Left lobe of liver (tissue), 2 donors: Measurements from ENCODE around the gene PNP. TPM values are rescaled to one million over a fixed set of nuclear protein-coding genes. Genes with fewer than 3 reads are reported as not detected.

Experiments
- ATAC-seq: fragments of 200-7000 bp; cut with Tn5 transposase; one replicate; pipeline ENCODE4 v1.9.1; 2020; ENCODE audit warnings: mild to moderate bottlenecking, moderate library complexity
- DNase-seq: peaks from one replicate; pipeline ENCODE4 v3.0.0-alpha.2; 2020; ENCODE audit warnings: low spot score
- total RNA-seq: library from RNA; stranded (reverse); gene quantifications from one replicate; pipeline ENCODE4 v1.2.1, GENCODE V29; 2021
- donor health status: DM: no; HTN: no; CAD: no; lungs with moderate emphysema.
- donor health status: DM: no; HTN: yes; CAD: no.

PNP gene
- total RNA-seq, 1 donor from 2014 or later: 45.0 TPM

DNA sequence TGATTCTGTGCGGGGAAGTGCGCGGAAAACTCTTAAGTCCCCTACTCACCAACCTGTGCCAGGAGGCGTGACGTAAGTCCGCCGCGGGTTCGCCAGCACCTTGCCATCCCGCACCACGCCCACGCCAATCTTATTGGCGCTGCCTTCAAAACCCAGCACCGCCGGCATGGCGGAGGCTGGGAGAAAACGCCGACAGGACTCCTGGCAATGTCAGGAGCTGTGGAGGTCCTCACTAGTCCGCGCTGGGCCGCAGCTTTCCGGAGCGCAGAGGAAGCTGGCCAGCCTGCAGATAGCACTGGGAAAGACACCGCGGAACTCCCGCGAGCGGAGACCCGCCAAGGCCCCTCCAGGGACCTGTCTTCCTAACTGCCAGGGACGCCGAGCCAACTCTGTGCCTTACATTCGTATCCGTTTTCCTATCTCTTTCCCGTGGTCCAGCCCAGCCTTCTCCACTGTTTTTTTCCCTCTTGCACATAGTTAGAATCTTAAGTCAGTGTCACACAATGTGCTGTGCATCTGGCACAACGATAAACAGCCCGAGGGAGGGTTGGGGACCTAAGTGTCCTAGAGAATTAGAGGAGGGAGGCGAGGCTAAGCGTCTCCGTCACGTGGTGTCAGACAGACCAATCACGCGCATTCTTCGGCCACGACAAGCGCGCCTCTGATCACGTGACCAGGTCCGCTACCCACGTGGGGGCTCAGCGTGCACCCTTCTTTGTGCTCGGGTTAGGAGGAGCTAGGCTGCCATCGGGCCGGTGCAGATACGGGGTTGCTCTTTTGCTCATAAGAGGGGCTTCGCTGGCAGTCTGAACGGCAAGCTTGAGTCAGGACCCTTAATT lies 14.5 kb upstream of the PNP start, which contains the start of the genes APEX1 and OSGEP:
Gene APEX1 (plus strand): TSS at position 711 of the 839 bp plus-strand sequence. CDS start 420 bp downstream, outside the sequence.
Gene OSGEP (minus strand): TSS at position 297 of the 839 bp plus-strand sequence. CDS start 129 bp downstream, at position 168.
- ATAC-seq (peak; percentile 93), DNase-seq (peak; percentile 99)

DNA sequence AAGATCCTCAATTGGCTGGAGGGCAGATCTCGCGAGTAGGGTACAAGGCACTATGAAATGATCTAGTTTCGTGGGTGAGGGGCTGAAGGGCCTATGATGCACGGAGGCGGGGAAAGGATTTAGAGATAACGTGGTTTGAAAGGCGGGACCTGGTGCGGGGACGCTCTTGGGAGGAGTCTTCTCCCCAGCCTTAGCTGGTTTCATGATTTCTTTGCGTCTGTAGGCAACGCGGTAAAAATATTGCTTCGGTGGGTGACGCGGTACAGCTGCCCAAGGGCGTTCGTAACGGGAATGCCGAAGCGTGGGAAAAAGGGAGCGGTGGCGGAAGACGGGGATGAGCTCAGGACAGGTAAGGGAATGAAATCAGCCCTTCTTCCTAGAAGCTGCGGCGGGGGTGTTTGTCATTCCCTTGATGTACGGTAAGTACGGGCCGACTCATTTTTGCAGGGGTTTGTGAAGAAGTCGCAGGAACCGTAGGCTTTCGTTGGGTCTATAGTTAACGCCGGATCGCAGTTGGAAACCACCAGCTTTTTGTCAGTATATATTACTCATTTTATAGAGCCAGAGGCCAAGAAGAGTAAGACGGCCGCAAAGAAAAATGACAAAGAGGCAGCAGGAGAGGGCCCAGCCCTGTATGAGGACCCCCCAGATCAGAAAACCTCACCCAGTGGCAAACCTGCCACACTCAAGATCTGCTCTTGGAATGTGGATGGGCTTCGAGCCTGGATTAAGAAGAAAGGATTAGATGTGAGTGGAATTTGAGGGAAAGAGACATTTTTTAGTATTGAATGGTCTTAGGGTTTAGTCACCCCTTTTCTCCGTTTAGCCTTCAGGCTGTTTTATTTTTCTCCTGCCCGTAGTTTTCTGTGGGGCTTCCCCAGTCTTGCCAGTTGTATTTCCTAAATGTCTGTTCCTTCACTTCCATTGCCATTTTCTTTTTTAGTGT lies 13.6 kb upstream of the PNP start:
- ATAC-seq (peak; percentile 69), DNase-seq (no peak)

DNA sequence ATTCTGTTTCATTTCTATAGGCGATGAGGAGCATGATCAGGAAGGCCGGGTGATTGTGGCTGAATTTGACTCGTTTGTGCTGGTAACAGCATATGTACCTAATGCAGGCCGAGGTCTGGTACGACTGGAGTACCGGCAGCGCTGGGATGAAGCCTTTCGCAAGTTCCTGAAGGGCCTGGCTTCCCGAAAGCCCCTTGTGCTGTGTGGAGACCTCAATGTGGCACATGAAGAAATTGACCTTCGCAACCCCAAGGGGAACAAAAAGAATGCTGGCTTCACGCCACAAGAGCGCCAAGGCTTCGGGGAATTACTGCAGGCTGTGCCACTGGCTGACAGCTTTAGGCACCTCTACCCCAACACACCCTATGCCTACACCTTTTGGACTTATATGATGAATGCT lies 12.2 kb upstream of the PNP start:
- ATAC-seq (no peak), DNase-seq (no peak)

DNA sequence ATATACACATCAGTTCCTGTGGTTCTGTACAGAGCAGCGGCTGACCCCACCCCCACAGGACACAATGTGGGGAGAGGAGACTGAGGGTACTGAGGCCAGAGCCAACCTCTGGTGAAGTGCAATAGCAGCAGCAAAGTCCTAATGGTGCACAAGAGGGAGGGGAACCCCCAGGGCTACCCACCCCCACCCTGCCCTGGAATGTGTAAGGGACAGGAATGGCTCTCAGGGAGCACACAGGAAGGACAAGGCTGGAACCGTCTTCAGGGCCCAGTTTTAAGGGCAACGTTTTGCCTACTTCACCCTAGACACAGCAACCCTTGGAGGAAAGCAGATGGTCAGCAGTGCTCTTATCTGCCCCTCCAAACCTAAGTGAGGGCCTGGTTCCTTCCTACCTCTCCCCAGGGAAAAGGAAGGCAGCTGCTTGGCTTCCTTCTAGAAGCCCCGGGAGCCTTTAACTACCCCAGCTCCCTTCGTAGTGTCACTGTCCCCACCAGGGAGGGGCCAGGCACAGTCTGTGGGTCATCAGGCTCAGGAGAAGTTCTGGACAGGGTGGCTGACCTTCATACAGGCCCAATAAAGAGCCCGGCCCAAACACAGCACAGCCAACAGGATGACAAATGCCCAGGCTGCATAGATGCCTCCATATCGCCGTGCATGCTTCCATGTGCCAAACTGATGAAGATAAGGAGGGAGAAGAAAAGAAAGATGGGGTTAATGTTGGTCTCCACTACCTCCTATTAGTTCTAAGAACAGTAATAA lies 11.0 kb upstream of the PNP start:
- no peak for ATAC-seq
- no peak for DNase-seq

DNA sequence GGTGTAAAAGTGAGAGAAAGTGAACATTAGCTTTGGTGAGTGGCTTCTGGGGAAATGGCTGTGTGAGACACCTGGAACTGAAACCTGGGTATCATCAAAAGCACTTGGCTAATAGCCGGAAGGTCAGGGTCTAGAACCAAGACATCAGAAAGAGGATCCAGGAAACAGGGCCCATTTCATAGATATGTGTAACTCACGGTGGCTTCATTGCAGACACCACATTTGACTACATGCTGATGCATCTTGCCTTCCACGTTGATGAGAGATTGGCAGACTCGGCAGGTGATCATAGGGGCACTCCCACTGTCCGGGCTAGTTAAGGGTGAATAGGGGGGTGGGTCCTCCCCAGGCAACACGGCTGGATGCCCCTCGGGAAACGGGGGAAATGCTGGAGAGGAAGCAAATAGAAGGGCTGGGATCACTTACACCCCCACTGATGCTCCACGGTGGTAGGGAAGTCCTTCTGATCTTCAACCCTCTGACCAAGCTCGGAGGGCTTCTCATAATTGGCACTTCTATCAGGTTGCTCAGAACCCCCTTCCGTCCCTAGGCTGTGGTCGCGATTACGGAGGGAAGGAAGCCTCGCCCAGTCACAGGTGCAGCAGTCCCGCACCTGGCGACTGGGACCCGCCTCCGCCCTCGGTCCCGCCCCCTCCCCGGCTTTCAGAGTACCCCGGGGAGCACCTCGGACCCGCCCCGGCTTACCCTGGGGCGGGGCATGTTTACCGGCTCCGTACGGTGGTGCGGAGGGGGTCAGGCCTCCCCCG lies 8.6 kb upstream of the PNP start:
- peak; percentile 15 for ATAC-seq
- DNase-seq: no peak

DNA sequence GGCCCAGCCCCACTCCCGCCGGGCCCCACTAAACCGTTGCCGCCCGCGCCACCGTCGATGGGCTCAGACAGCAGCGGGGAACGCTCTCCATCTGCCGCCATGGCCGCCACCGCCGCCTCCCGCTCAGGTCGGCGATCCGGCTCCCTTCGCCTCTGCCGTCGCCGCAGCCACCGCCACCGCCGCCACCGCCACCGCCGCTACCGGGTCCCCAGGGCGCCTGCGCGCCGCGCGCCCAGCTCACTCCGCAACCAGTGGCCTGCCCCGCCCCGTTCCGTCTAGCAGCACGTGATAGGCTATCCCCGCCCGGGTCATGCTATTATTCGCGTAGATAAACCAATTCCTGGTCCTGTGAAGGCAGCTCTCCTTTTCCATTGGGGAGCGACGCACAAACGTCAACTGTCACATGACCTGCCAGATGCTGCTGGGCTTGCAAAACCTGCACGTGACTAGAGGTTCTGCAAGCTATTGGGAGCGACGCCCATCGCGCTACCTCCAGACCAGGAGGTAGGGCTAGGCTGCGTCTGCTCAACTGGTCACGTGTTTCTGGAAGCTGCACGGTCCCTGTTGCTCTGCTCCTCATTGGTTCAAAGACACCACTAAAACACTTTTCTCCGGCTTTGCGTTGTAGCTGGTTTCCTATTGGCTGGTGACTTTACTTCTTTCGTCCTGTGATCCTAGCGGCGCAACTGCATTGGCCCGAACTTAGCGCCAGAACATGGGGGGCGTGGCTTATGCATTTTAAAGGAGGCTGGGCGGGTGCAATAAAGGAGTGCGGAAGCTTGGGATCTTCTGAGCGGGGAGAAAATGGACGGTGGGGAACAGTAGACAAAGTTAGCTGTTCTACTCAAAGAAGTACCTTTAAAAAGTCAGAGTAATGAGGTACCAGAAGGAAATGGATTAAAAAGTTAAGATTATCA lies 7.7 kb upstream of the PNP start, which contains the start of gene PIP4P1:
Gene PIP4P1 (minus strand): TSS at position 210 of the 917 bp plus-strand sequence. CDS start 109 bp downstream, at position 101.
- DNase-seq (peak; percentile 99), ATAC-seq (peak; percentile 92)

DNA sequence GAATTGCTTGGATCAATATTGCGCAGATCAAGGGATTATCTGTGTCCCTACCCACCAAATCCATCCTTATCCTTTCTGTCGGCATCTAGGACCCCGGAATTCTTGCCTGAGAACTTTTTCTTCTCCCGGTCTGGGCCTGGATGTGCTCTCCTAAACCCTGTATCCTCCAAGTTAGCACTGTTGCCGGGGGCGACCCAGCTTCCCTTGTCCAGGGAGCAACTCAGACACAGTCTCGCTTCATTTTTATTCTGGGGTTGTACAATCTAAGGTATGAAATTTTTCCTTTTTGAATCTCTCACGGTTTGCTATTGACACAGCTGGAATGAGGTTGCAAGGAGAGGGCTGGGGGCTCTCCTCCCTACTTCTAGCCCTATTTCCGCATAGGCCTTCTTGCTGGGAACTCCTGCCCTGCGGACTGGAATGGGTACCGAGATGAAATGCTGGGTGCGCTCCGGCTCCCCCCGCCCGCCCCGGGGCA lies 403 bp upstream of the PNP start:
- ATAC-seq: no peak

DNA sequence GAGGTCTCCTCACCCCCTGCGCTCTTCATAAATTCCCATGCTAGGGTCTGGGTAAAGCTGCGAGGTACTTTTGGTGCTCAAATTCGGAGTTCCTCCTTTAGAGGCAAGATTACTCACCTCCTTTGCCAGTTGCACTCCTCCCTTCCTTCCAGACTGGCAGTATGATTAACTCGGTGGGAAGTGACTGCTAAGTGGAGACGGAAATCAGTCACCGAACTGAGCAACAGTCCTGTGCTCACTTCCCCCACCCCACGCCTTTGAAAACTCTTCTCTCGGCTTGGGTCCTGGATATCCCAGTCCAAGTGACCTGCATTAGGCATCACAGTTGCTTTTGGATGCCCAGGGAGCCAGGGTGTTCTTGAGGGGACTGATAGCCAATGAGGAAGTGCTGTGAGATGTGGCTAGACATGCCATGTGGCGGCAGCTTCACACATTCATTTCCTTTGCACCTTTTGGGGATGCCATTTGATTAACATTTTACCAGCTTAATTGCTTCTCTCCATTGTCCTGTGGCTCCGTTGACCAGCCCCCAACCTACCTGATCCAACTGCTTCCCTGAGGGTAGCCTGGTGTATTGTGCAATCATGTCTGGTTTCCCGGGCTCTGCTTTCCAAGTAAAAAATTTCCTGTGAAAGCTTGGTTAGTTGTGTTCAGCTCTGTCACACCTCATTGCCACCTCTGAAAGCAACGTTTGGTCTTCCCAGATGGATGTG lies 840 bp downstream of the PNP start:
- peak; percentile 70 for DNase-seq
- ATAC-seq: peak; percentile 44

More for the DNA sequence above, 403 bp upstream of the PNP start:
- DNase-seq: no peak

DNA sequence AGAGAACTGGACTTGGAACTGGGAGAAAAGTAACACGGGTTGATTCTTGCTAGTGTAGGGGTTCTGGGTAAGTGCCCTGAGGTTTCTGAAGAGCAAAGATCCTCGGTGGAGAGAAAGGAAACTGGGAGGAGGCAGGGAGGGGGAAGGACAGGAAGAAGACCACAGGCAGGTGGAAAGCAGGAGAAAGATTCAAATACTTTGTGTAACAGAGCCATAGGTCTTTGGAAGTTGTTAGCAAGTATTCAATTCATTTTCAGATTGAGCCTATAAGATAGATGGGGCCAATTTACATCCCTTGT lies 1.3 kb downstream of the PNP start:
- DNase-seq: no peak
- ATAC-seq: no peak

DNA sequence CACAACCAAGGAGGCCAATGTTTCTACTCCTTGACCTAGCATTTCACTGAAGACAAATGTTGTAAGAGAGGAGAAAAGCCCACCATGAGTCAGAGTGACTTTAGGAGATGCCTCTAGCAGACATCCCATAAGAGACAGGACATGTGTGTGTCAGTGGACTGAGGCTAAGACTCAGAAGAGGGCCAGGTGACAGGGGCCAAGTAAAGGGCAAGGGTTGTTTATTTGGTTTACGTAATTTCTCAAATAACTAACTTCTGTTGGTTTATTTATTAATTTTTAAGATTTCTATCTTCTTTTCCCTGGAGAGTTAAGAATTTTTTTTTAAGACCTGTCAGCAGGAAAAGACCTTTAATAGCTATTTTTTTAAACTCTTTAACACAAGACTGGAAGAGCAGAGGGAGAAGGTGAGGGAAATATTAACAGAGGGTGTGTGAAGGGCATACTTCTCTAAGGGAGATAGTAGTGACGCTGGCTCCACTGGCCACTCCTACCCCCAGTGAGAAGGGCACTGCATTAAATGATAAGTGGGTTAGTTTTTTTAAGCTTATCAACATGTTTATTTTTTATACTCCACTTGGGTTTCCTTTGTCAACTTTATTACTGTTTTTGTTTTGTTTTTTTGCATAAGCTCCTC lies 3.4 kb downstream of the PNP start:
- DNase-seq (peak; percentile 60), ATAC-seq (peak; percentile 50)

DNA sequence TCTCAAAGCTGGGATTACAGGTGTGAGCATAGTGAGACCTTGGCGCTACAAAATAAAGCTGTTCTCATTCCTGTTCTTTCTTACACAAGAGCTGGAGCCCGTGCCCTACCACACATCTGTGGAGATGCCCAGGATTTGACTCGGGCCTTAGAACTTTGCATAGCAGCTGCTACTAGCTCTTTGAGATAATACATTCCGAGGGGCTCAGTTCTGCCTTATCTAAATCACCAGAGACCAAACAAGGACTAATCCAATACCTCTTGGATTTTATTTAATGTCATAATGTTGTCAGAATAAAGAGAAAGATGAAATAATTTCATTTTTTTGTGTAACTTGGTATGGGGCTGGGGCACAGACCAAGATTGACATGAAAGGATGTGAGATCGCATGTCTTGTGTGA lies 7.6 kb downstream of the PNP start:
- ATAC-seq (no peak), DNase-seq (no peak)

DNA sequence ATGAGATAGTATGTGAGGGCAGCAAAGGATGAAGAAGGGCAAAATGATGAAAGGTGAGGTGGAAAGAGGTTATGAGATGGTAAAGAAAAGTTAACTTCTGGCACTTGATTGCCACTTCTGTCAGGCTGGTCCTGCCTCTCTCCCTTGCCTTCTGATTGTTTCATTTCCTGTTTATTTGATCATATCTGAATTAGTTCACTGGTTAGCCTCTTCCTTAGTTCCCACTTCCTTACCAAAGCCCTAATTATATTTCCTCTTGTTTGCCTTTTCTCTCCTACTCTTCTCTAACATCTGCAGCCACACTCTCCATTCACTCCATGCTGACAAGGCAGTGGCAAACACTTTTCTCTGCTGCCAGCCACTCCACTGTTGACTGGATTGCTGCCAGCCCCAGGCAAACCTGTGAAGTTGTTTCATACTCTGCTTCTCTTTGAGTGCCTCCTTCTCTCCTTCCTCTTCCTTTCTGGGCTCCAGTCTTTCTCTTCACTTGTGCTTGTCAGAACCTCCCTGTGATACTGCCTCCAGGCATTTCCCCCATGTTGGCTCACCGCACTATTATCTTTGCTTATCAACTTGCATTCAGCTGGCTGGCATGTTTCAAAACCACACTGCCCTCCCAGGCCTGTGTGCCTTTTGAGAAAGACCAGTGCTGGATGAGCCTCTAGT lies 8.1 kb downstream of the PNP start:
- peak; percentile 64 for DNase-seq
- peak; percentile 61 for ATAC-seq

DNA sequence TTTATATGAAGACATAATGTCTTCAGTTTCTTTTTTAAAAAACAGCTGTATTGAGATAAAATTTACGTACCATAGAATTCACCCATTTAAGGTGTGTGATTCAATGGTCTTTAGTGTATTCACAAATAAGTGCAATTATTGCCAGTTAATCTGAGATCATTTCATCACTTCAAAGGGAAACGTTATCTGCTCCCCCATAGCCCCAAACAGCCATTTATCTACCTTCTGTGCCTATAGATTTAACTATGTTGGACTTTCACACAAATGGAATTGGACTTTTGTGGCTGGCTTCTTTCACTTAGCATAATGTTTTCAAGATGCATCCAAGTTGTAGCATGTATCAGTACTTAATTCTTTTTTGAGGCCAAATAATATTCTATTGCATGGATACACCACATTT lies 9.7 kb downstream of the PNP start:
- ATAC-seq (no peak), DNase-seq (no peak)

DNA sequence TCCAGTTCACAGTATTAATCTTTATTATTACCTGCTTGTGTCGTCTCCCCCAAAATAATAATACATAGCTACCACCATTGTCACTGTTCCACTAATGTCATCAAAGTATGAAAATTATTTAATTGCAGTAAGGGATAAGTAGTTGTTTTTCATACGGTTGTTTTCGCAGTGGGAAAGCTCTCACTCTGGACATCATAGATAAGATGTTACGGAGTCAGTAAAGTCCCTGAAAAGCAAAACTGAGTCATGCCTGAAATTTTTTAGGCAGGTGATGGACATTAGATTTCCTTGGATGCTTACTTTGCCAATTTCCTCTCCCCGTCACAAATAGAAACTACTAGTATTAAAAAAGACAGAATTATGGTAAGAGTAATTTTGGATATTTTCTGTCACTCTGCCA lies 13.2 kb downstream of the PNP start:
- ATAC-seq: no peak
- DNase-seq: no peak

DNA sequence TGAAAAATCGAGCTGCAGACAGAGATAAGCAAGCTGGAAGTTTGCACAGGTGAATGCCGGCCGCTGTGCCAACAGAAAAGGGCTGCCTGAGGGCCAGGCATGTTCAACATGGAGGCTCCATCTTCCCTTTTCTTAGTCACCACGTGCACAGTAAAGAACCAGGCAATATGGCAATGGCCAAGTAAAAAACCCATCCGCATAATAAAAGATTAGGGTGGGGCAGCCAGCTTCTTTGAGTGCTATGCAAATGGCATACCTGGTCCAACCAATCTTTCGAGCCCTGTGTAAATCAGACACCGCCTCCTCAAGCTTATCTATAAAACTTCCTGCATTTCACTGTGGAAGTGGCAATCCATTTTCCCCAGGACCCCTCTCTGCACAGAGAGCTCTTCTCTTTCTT lies 16.7 kb downstream of the PNP start:
- ATAC-seq (no peak), DNase-seq (no peak)

DNA sequence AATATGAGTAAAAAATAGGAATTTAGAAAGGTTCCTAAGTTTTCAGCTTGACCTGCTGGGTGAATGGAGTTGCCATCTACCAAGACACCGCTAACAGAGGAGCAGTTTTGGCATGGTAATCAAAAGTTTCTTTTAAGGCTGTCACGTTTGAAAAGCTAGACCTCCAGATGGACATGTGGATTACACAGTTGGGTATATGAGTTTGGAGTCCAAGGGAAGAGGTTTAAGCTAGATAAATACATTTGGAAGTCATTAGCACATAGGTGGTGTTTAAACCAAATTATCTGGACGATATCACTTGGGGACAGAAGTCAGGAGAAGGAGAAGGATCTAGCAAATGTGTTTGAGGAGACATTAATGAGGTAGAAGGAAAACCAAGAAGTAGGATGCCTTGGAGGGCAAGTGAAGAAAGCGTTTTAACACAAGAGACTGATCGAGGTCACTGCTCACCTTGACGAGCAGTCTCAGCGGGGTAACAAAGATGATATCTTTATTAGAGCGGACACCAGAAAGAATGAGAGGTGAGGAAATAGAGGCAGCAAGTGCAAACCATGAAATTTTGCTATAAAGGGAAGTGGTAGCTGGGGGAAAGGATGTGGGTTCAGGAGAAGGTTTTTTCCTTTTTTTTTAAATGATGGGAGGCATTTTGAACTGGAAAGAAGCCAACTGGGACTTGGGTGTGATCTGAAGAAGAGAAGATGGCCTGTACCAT lies 17.6 kb downstream of the PNP start:
- ATAC-seq: no peak

DNA sequence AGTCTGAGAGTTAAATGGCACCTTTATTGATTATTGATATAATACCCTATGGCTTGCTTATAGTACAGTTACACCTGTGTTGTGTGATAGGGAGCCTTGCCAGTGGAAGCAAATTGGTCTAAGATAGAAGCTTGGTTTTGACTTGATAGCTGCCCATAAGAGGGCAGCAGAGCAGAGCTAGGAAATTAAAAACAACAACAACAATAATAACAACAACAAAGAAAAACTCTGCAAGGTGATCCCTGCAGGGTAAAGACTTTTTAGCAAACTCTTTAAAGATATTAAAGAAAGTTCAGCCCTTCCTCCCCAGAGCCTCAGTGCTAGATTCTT lies 18.2 kb downstream of the PNP start:
- DNase-seq: no peak
- ATAC-seq: no peak

More for the DNA sequence above, 17.6 kb downstream of the PNP start:
- DNase-seq: no peak
